Measurements from ENCODE around the gene MEST.
"Not testable (repeated sequence)": the region's sequence is repeated elsewhere in the genome, so short reads cannot be mapped to it uniquely, and the experiment has no call there.

- not testable (repeated sequence) for TF ChIP-seq POLR2A, POLR2AphosphoS5, TAF1, SPI1, POU2F2 (IDR thresholded peaks at IDR 0.05; ENCODE audit: low read depth, low read length)
Observed at GRCh38 chr7:130527752-130528355, 36.0 kb downstream of the MEST start.

Measured in GM12891 (cell line).